ENCODE measurements around the gene PPM1E. TPM values are rescaled to one million over a fixed set of nuclear protein-coding genes. Genes with fewer than 3 reads are reported as not detected.
"Not testable (repeated sequence)": the region's sequence is repeated elsewhere in the genome, so short reads cannot be mapped to it uniquely, and the experiment has no call there.

Gene PPM1E
- total RNA-seq, 1 donor from 2014 or later: 0.26 TPM

DNA sequence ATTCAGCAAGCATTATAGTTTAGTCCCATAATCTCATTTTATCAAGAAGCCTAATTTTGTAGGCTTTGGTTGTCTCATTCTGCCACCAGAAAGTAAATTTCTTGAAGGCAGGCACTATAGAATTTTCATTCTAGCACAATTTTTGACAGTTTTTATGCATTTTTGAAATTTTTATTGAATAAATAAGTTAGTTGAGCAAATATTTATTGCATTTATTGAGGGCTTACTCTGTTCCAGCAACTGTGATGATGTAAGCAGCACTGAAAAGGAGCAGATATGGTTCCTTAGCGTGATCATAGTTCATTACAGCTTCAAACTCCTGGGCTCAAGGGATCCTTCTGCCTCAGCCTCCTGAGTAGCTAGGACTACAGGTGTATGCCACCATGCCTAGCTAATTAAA is 34.2 kb downstream of the PPM1E start:
- no peak for TF ChIP-seq CTCF (IDR thresholded peaks at IDR 0.05; ENCODE audit: insufficient read depth, low read length, severe bottlenecking)

GRCh38 chr17:58794508-58794907 is 38.9 kb downstream of the PPM1E start:
- DNase-seq (ENCODE audit: low read depth); H3K4me3 ChIP-seq (ENCODE audit: low read depth, low read length); H3K27me3 ChIP-seq (ENCODE audit: control insufficient read depth, insufficient read depth, low read length); H3K36me3 ChIP-seq (ENCODE audit: control insufficient read depth, insufficient read depth, low read length); FAIRE-seq: not testable (repeated sequence)

More for the DNA sequence above, 34.2 kb downstream of the PPM1E start:
- Histone ChIP-seq H3K36me3 (ENCODE audit: control insufficient read depth, insufficient read depth, low read length) (no peaks in the 10 kb centered on the region), H3K4me3 (ENCODE audit: low read depth, low read length) (no peak overlapping the region), H3K27me3 (ENCODE audit: control insufficient read depth, insufficient read depth, low read length) (peaks cover 2% of the 10 kb centered on the region)
- no peak for DNase-seq (ENCODE audit: low read depth)
- FAIRE-seq: no peak

DNA sequence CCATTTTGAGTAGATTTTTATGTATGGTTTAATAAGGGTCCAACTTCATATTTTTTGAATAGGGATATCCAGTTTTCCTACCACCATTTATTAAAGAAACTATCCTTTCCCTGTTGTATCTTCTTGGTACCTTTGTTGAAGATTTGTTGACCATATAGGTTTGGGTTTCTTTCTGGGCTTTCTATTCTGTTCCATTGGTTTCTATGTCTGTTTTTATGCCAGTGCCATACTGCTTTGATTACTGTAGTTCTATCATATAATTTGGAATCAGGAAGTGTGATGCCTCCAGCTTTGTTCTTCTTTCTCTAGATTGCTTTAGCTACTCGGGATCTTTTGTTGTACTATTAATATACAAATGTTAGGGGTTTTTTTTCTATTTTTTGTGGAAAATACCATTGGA is 46.5 kb downstream of the PPM1E start:
- DNase-seq (ENCODE audit: low read depth) (no peak), FAIRE-seq (no peak)
- H3K36me3 ChIP-seq (ENCODE audit: control insufficient read depth, insufficient read depth, low read length): no peaks in the 10 kb centered on the region
- no peaks in the 10 kb centered on the region for H3K27me3 ChIP-seq (ENCODE audit: control insufficient read depth, insufficient read depth, low read length)
- TF ChIP-seq CTCF (IDR thresholded peaks at IDR 0.05; ENCODE audit: insufficient read depth, low read length, severe bottlenecking): no peak
- H3K4me3 ChIP-seq (ENCODE audit: low read depth, low read length): no peak overlapping the region

GRCh38 chr17:58806046-58806445 is 50.4 kb downstream of the PPM1E start:
- no peak overlapping the region for H3K4me3 ChIP-seq (ENCODE audit: low read depth, low read length)
- DNase-seq (ENCODE audit: low read depth): no peak
- H3K27me3 ChIP-seq (ENCODE audit: control insufficient read depth, insufficient read depth, low read length): no peaks in the 10 kb centered on the region
- TF ChIP-seq CTCF (IDR thresholded peaks at IDR 0.05; ENCODE audit: insufficient read depth, low read length, severe bottlenecking): no peak
- no peaks in the 10 kb centered on the region for H3K36me3 ChIP-seq (ENCODE audit: control insufficient read depth, insufficient read depth, low read length)
- no peak for FAIRE-seq

- no peaks in the 10 kb centered on the region for H3K36me3 ChIP-seq (ENCODE audit: control insufficient read depth, insufficient read depth, low read length)
- no peak overlapping the region for H3K4me3 ChIP-seq (ENCODE audit: low read depth, low read length)
- TF ChIP-seq CTCF (IDR thresholded peaks at IDR 0.05; ENCODE audit: insufficient read depth, low read length, severe bottlenecking): no peak
- DNase-seq (ENCODE audit: low read depth) (no peak), FAIRE-seq (no peak)
- H3K27me3 ChIP-seq (ENCODE audit: control insufficient read depth, insufficient read depth, low read length): no peaks in the 10 kb centered on the region
Measured at GRCh38 chr17:58808609-58809563, 53.2 kb downstream of the PPM1E start.

- TF ChIP-seq CTCF (IDR thresholded peaks at IDR 0.05; ENCODE audit: insufficient read depth, low read length, severe bottlenecking): no peak
- Histone ChIP-seq H3K27me3 (ENCODE audit: control insufficient read depth, insufficient read depth, low read length) (no peaks in the 10 kb centered on the region), H3K36me3 (ENCODE audit: control insufficient read depth, insufficient read depth, low read length) (no peaks in the 10 kb centered on the region), H3K4me3 (ENCODE audit: low read depth, low read length) (no peak overlapping the region)
- DNase-seq (ENCODE audit: low read depth) (no peak), FAIRE-seq (no peak)
Measured at GRCh38 chr17:58809564-58809936, 53.9 kb downstream of the PPM1E start.

All from bronchial epithelial cell (primary cell).